GM19395 (cell line): ENCODE results near the gene ALDH1B1.
"Not testable (repeated sequence)": the region's sequence is repeated elsewhere in the genome, so short reads cannot be mapped to it uniquely, and the experiment has no call there.

ENCODE experiments used
- ATAC-seq: cut with Tn5 transposase; IDR thresholded peaks from one replicate; pipeline ENCODE4 v1.9.1; 2021; ENCODE audit warnings: mild to moderate bottlenecking, moderate library complexity; ENCODE audit not compliant: unreplicated experiment

Gene ALDH1B1

DNA sequence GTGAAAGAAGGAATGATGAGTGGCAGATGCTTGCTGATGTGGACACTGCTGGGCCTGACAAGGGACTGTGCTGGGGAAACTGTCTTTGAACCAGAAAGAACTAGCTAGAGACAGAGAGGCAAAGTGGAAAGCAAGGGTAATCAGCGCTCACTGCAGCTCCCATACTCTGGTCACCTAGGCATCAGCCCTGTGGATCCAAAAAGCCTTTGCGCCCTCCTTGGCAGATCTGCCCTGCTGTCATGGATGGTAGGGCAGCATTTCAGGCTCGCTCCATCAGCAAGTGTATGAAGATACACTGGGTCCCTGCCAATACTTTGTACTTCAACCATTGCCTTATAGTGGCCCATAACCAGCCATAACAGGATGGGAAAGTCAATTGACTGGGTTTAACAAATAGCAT, 6.6 kb upstream of the ALDH1B1 start:
- ATAC-seq: no peak

DNA sequence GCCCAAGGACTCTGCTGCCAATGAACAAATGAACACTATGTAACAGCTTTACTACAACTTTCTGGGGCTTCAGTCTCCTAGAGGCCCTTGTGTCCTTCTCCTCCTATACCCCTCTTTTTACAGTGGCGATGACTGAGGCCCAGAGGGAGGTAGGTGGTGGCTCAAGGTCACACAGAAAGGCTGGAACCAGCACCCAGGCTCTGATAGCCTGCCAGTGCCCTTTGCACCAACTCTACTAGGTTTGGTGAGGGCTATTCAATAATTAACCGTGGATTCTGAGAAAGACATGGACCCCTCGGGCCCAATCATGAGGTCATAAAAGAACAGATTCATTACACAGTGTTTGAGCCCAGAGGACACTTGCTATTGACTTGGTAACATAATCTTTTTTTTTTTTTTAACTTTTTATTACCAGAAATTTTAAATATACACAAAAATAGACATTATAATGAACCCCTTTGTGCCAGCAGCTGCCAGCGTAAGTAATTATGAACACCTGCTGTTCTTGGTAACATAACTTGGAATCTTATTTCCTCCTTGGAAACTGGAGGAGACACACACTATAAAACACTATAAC, 6.1 kb upstream of the ALDH1B1 start:
- ATAC-seq: no peak

DNA sequence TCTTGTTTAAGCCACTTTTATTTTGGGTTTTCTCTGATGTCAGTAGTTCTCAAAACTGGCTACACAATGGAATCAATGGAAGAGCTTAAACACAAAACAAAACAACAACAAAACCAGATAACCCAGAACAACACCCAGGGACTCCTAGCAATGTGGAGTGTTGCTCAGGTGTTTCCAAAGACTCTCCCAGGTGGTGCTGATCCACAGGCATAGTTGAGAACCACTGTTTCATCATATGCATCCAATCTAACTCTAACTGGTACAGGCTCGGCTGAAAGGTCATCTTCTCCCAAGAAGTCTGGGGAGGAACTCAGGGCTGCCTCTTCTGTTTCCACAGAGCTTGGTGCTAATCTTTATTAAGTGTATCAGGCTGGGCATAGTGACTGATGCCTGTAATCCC, 5.4 kb upstream of the ALDH1B1 start:
- no peak for ATAC-seq

DNA sequence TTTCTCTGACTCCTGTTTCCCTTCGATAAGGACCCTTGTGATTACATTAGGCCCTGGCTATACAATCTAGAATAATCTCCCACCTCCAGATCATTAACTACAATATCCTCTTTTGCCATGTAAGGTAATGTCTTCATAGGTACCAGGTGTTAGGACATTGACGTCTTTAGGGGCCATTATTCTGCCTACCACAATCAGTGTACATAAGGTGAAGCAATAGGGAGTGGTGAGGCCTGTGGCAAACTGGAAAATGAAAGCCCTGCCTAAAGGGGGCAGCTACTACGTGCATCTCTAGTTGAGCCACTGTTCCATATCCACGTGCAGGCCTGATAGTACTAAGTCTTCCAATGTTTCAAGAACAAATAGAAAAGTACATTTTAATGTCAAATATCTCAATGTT, 4.8 kb upstream of the ALDH1B1 start:
- ATAC-seq: no peak

DNA sequence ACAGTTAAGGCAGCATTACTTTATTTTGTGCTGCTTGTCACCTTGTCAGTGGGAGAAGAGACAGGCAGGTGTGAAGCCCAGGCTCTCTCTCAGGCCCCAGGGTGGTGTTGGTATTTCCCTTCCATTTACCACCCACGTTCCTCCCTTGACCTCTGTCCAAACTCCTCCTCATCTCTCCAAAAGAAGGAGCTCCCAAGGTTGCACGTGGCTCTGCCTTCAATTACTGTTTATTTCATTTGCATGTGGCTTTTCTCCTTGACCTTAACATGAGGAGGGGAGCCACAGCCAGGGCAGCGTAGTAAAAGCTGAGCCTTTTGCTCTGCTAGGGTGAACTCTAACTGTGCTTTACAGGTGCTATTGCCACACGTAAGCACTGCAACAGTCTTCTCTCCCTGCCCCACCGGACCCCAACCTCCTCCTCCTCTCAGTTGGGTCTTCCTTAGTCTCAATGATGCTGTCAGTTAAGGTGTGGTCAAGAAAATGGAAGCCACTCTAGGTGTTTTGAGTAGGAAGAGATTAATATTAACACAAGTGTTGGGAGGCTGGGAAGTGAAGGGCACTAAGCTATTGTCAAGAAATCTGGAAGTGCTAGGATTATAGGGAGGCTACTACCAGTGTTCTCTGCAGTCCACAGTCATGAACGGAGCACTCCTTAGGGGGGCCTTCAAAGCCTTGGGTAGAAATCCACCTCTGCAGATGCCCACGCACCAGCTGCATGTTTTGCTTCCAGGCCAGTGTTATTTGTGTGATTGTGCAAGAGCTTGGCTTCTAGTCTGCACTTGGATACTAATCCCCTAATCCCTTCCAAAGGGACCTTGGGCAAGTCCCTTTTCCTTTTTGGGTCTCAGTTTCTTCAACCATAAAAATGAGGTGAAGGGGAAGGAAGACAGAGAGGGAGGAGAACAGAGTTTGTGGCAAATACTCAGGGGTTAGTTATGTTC, 3.9 kb upstream of the ALDH1B1 start:
- no peak for ATAC-seq

GRCh38 chr9:38389313-38389712, 3.2 kb upstream of the ALDH1B1 start:
- ATAC-seq: no peak

- ATAC-seq: no peak
These were observed 2.1 kb upstream of the ALDH1B1 start for GRCh38 chr9:38390442-38390841.

DNA sequence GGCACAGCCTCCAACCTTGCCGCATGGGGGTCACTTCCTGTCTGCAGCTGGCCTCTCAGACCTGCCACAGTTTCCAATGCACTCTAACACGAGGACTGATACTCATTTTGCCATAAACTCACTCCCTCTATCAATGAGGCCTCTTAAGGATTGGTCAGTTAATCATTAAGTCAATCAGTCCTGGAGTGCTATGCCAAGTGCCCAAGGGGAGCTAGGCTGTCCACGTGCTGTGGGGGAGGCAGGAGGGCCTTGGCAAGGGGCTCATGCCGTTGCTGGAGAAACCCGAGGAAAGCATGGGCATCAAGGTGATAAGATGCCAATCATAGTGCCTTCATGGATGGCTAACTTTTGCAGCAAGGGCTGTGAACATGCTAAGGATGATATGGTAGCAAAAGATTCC, 1.7 kb upstream of the ALDH1B1 start:
- ATAC-seq: no peak

DNA sequence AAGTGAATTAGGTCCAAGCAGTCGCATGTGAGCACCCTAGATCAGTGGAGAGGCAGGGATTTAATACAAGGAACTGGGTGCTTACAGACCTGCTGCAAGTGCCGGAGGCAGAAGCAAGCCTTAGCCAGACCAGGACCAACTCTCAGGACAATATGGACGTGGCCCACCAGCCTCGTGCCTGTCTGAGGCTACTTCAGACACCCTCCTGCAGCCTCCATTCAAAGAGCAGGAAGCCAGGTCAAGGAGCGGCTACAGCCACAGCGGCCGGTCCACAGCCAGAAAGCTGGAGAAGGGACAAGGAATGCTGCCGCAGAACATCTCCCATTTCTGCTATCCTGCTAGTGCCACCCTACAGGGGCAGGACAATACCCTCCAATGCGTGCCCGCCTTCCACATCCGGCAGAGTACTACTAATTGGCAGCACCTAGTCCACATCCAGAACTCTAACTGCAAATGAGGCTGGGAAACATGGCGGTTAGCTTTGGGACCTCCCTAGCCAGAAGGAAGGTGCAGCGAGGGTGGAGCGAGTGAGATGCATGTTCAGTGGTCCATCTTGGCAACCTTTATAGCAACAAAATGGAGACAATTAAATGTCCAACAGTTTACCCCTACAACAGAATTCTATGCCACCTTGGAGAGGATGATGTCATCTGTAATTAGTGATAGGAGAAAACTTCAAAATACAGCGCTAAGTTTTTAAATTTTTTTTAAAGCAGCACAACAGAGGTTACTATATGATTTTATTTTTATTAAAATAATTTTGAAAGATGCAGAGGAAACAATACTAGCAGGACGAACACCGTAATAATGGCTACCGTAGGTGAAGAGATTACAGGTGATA, 1.0 kb upstream of the ALDH1B1 start:
- ATAC-seq: no peak

GRCh38 chr9:38393128-38393796, 760 bp downstream of the ALDH1B1 start:
- peak; percentile 5 for ATAC-seq

- ATAC-seq: no peak
These were observed 1.9 kb downstream of the ALDH1B1 start for GRCh38 chr9:38394416-38394815.

DNA sequence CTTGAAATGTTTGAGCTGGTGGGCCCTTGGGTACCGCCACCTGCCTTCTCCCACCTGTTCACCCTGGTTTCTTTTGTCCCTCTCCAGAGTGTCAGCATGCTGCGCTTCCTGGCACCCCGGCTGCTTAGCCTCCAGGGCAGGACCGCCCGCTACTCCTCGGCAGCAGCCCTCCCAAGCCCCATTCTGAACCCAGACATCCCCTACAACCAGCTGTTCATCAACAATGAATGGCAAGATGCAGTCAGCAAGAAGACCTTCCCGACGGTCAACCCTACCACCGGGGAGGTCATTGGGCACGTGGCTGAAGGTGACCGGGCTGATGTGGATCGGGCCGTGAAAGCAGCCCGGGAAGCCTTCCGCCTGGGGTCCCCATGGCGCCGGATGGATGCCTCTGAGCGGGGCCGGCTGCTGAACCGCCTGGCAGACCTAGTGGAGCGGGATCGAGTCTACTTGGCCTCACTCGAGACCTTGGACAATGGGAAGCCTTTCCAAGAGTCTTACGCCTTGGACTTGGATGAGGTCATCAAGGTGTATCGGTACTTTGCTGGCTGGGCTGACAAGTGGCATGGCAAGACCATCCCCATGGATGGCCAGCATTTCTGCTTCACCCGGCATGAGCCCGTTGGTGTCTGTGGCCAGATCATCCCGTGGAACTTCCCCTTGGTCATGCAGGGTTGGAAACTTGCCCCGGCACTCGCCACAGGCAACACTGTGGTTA, 3.3 kb downstream of the ALDH1B1 start:
- ATAC-seq: no peak

DNA sequence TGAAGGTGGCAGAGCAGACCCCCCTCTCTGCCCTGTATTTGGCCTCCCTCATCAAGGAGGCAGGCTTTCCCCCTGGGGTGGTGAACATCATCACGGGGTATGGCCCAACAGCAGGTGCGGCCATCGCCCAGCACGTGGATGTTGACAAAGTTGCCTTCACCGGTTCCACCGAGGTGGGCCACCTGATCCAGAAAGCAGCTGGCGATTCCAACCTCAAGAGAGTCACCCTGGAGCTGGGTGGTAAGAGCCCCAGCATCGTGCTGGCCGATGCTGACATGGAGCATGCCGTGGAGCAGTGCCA, 3.8 kb downstream of the ALDH1B1 start:
- ATAC-seq: no peak

DNA sequence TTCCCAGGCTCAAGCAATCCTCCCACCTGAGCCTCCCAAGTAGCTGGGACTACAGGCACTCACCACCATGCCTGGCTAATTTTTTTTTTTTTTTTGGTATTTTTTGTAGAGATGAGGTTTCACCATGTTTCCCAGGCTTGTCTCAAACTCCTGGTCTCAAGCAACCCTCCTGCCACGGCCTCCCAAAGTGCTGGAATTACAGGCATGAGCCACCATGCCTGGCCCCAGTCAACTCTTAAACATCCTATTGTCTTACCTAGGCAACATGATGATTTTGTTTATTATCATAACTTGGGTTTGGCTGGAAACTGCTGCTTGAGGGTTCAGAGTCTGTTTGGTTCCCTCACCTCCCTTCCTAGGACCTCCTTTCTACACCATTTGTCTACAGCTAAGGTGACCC, 6.7 kb downstream of the ALDH1B1 start:
- not testable (repeated sequence) for ATAC-seq

DNA sequence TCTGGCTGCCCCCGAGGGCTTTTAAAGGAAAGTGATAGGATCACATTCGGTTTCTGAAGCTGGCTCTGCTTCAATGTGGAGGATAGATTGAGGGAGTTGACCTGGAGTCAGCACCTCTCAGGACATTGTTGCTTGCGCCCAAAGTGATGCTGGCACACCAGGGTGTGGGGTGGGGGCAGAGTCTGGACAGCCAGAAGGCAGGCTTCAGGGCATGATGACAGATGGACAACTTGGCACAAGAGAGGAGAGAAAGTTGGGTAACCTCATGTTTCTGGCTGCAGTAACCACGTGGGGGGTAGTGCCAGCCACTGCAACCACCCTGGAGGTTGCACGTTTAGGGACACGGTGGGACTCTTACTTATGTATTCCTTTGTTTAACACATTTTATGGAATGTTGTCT, 9.5 kb downstream of the ALDH1B1 start:
- no peak for ATAC-seq

- ATAC-seq: no peak
These were observed 11.8 kb downstream of the ALDH1B1 start for GRCh38 chr9:38404314-38404713.

- ATAC-seq: no peak
These were observed 13.3 kb downstream of the ALDH1B1 start for GRCh38 chr9:38405785-38406184.

DNA sequence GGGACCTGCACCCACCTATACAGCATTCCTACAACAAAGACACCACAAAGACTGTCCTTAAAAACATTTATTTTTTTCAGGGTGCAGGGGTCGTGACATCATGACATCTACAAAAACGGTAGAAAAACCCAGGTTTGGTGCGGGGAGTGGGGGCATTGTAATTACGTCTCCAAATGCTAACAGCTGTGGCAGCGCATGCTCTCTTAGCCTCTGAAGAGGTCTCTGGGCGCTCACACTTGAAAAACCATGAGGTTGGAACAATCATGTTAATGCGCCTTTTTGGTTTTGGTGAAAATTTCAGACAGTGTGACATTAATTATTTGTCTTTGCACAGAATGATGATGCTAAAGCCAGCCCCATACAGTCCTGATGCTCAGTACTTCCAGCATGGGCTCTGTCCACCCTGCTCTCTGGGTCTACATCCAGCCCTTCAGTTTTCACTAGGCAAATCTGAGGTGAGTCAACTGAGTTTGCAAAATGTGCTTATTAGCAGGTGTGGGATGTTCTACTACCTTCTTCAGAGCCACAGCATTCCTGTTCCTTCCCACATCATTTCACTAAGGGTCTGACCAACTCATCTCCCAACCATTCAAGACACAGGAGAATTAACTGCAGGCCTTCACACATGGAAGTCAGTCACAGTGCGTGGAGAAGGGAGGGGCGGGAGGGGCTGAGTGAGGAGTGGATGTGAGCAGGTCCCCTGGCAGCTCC, 14.1 kb downstream of the ALDH1B1 start:
- ATAC-seq: no peak

GRCh38 chr9:38408719-38409118, 16.2 kb downstream of the ALDH1B1 start:
- no peak for ATAC-seq

DNA sequence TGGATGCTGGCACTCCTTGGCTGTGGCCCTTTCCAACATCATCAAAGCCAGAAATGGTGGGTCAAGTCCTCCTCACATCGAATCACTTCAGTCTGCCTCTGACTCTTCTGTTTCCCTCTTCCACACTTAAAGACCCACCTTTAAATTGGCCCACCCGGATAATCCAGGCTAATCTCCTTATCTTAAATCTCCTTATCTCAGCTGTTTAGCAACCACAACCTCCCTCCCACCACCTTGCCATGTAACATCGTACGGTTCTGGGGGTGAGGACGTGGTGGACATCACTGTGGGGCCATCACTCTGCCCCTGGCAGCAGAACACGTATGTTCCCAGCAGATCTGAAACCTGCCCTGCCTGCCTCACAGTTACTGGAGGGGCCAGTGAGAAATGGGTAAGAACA, 20.2 kb downstream of the ALDH1B1 start:
- ATAC-seq: no peak
